GM12878 (cell line): ENCODE measurements around the gene NRP1. TPM values are rescaled to one million over a fixed set of nuclear protein-coding genes. Genes with fewer than 3 reads are reported as not detected.

Experiments
- ATAC-seq: fragments of 200-7000 bp; cut with Tn5 transposase; 3 replicates; pipeline ENCODE4 v1.9.1; 2020; ENCODE audit warnings: mild to moderate bottlenecking, moderate library complexity
- BruUV-seq: library from RNA; stranded (reverse); fragments of 400-500 nt; replicated peaks from 2 replicates; lab custom pipeline; 2021; lab: Mats Ljungman, UMichigan
- CTCF ChIA-PET: fragments of 300-600 bp; sonication (Branson Sonifier 250); formaldehyde crosslinking; extraction: SDS; loops from one replicate; lab custom pipeline; 2021; ENCODE audit warnings: inconsistent platforms; lab: Yijun Ruan, JAX
- POLR2A ChIA-PET: fragments of 350-600 bp; formaldehyde crosslinking; extraction: SDS; loops from one replicate; lab custom pipeline; 2021; ENCODE audit warnings: inconsistent platforms; lab: Charles Lee
- RAD21 ChIA-PET: fragments of 300-600 bp; sonication (Branson Sonifier 250); formaldehyde crosslinking; loops from one replicate; lab custom pipeline; 2023; ENCODE audit warnings: antibody characterized with exemption; ENCODE audit not compliant: unreplicated experiment; lab: Charles Lee
- SMC1A ChIA-PET: fragments of 300-600 bp; sonication (Branson Sonifier 250); formaldehyde crosslinking; loops from one replicate; lab custom pipeline; 2023; ENCODE audit not compliant: unreplicated experiment, uncharacterized antibody; lab: Charles Lee
- DNase-seq: peaks from one replicate; pipeline ENCODE4 v3.0.0-alpha.2; 2011; ENCODE audit warnings: low read depth, low spot score
- FAIRE-seq: peaks from 3 replicates; lab custom pipeline; 2011; peaks lifted over from hg19 to GRCh38; lab: Jason Lieb, UNC
- H2AFZ ChIP-seq: 2 replicates; pipeline ENCODE4 v1.6.0; 2011; ENCODE audit warnings: low read depth, low read length, control low read depth; ENCODE audit not compliant: control insufficient read depth
- H3K27ac ChIP-seq: 2 replicates; pipeline ENCODE4 v1.5.1; 2011; ENCODE audit warnings: control low read depth; ENCODE audit not compliant: control insufficient read depth, insufficient read depth
- H3K27me3 ChIP-seq, 2 experiments: replicated peaks in 1 of 2; 2 replicates each; pipeline versions ENCODE4 v1.6.0 to v1.6.1; 2011; ENCODE audit warnings: low read length in 1 of 2; ENCODE audit not compliant: control insufficient read depth in 2 of 2, insufficient read depth in 2 of 2
- H3K36me3 ChIP-seq, 2 experiments: 2 replicates each; pipeline ENCODE4 v1.5.1; 2011; ENCODE audit warnings: low read length in 1 of 2; ENCODE audit not compliant: control insufficient read depth in 2 of 2, insufficient read depth in 2 of 2
- H3K4me1 ChIP-seq: 2 replicates; pipeline ENCODE4 v1.6.1; 2011; ENCODE audit warnings: mild to moderate bottlenecking, low read length, moderate library complexity, mixed read lengths; ENCODE audit not compliant: control insufficient read depth, insufficient read depth
- H3K4me2 ChIP-seq: 2 replicates; pipeline ENCODE4 v1.6.0; 2011; ENCODE audit warnings: control low read depth; ENCODE audit not compliant: control insufficient read depth, insufficient read depth
- H3K4me3 ChIP-seq: fragments of 200-600 bp; sonication (generic); 2 replicates; pipeline ENCODE4 v1.5.1; 2016
- H3K79me2 ChIP-seq: 2 replicates; pipeline ENCODE4 v1.6.0; 2011; ENCODE audit warnings: low read length; ENCODE audit not compliant: control insufficient read depth, insufficient read depth
- H3K9ac ChIP-seq: 2 replicates; pipeline ENCODE4 v1.8.0; 2011; ENCODE audit warnings: low read length, control low read depth, mixed read lengths; ENCODE audit not compliant: control insufficient read depth, insufficient read depth
- H3K9me3 ChIP-seq: replicated peaks from 3 replicates; pipeline ENCODE4 v1.5.1; 2011; ENCODE audit warnings: mild to moderate bottlenecking, low read length; ENCODE audit not compliant: control insufficient read depth, insufficient read depth
- H4K20me1 ChIP-seq: 2 replicates; pipeline ENCODE4 v1.6.0; 2011; ENCODE audit not compliant: control insufficient read depth, insufficient read depth
- BCL3 ChIP-seq: IDR thresholded peaks from 2 replicates; pipeline ENCODE4 v1.6.1; 2011; ENCODE audit warnings: borderline replicate concordance, low read depth, mild to moderate bottlenecking, moderate library complexity, low read length; ENCODE audit not compliant: insufficient read depth, poor library complexity, severe bottlenecking
- BMI1 ChIP-seq: fragments of 450-650 bp; IDR thresholded peaks from 2 replicates; pipeline ENCODE4 v1.6.1; 2016; ENCODE audit warnings: mild to moderate bottlenecking, moderate library complexity, borderline replicate concordance
- CHD2 ChIP-seq: IDR thresholded peaks from 2 replicates; pipeline ENCODE4 v1.6.1; 2011; ENCODE audit warnings: low read depth, low read length, improper control_type of control experiment, borderline replicate concordance
- CTCF ChIP-seq, 3 experiments: IDR thresholded peaks in 2 of 3; conservative IDR thresholded peaks in 1 of 3; 2 replicates each; pipeline ENCODE4 v1.5.1; 2011; ENCODE audit warnings: low read depth in 3 of 3, low read length in 3 of 3, mild to moderate bottlenecking in 3 of 3, control low read depth in 2 of 3, moderate library complexity in 2 of 3, inconsistent platforms in 1 of 3, mixed read lengths in 1 of 3; ENCODE audit not compliant: control insufficient read depth in 2 of 3, insufficient read depth in 1 of 3; ENCODE audit errors: extremely low read depth in 1 of 3
- DPF2 ChIP-seq: fragments of 450-650 bp; IDR thresholded peaks from 2 replicates; pipeline ENCODE4 v1.6.1; 2017; ENCODE audit warnings: mild to moderate bottlenecking
- IKZF1 ChIP-seq: fragments of 450-650 bp; conservative IDR thresholded peaks from 2 replicates; pipeline ENCODE4 v1.6.1; 2017; ENCODE audit warnings: antibody characterized with exemption, mild to moderate bottlenecking
- SUPT20H ChIP-seq: IDR thresholded peaks from 2 replicates; pipeline ENCODE4 v1.6.1; 2011; ENCODE audit warnings: low read depth, mild to moderate bottlenecking, low read length, moderate library complexity, borderline replicate concordance; ENCODE audit not compliant: control insufficient read depth
- TBL1XR1 ChIP-seq: IDR thresholded peaks from 2 replicates; pipeline ENCODE4 v1.6.1; 2012; ENCODE audit warnings: low read depth, low read length, improper control_type of control experiment
- ZNF592 ChIP-seq: fragments of 450-650 bp; IDR thresholded peaks from 2 replicates; pipeline ENCODE4 v1.6.1; 2017; ENCODE audit warnings: mild to moderate bottlenecking, moderate library complexity
- WGBS: methylation state at CpG from one replicate; pipeline ENCODE4 v1.1.6; 2016; ENCODE audit warnings: low lambda C conversion rate; ENCODE audit not compliant: insufficient replicate concordance, insufficient coverage; ENCODE audit errors: missing lambda C conversion rate; 5-methylcytosine and 5-hydroxymethylcytosine counted together
- in situ Hi-C: fragments of 300-500 bp; cut with MboI; formaldehyde crosslinking; loops from 9 replicates; pipeline ENCODE4 v1.14.3; 2018; ENCODE audit warnings: mixed read lengths
- intact Hi-C: fragments of 100-400 bp; cut with micrococcal nuclease; formaldehyde crosslinking; loops from one replicate; pipeline ENCODE4 v1.14.2; 2022; ENCODE audit not compliant: unreplicated experiment
- polyA plus RNA-seq, 11 experiments: library from polyadenylated mRNA; depleted of rRNA in 4 of 11; unstranded in 6 of 11; stranded (reverse) in 5 of 11; fragments of >200 nt; fragmentation: Nextera tagmentation in 4 of 11; fragmentation: Illumina TruSeq in 1 of 11; extraction: Ambion mirVana in 4 of 11; extraction: Trizol in 1 of 11; gene quantifications; 1 replicate in 1 of 11; 2 replicates in 10 of 11; pipeline versions ENCODE4 v1.2.1 to v1.2.3, GENCODE V29; 2011 to 2016; ENCODE audit warnings: inconsistent platforms in 2 of 11, missing spikeins in 2 of 11, low read depth in 1 of 11
- total RNA-seq, 4 experiments: library from RNA; depleted of rRNA in 3 of 4; stranded (reverse); fragments of >200 nt in 3 of 4; fragmentation: Illumina TruSeq in 1 of 4; extraction: Trizol in 1 of 4; gene quantifications; 2 replicates each; pipeline versions ENCODE4 v1.2.1 to v1.2.3, GENCODE V29; 2013 to 2021

NRP1 gene
- total and polyA plus RNA-seq, 10 of the 15 experiments (the other 5 are each of a cell fraction or from before 2014, with no cell fraction given): 0.11 to 12.1 (median 0.52) TPM

GRCh38 chr10:33129996-33130386 is 204.5 kb downstream of the NRP1 start:
- Histone ChIP-seq H3K4me1 (no peaks in the 10 kb centered on the region), H3K4me3 (no peak overlapping the region), H3K36me3 (no peaks in the 10 kb centered on the region), H4K20me1 (no peaks in the 10 kb centered on the region), H2AFZ (no peak overlapping the region), H3K9ac (no peak overlapping the region), H3K4me2 (no peak overlapping the region), H3K79me2 (no peaks in the 10 kb centered on the region), H3K27ac (no peak overlapping the region), H3K27me3 (no peaks in the 10 kb centered on the region), H3K9me3 (no peaks in the 10 kb centered on the region)
- in situ Hi-C loops: no loop called here
- TF ChIP-seq TBL1XR1: no peak
- TF ChIP-seq BCL3: no peak
- no peak for TF ChIP-seq CTCF (IDR thresholded peaks at IDR 0.05 in 2 of 3, conservative IDR thresholded peaks at IDR 0.05 in 1 of 3; ENCODE audit: control insufficient read depth in 2 of 3, extremely low read depth in 1 of 3, insufficient read depth in 1 of 3, low read depth in 3 of 3, low read length in 3 of 3)
- TF ChIP-seq SUPT20H: no peak
- TF ChIP-seq BMI1: no peak
- TF ChIP-seq ZNF592: no peak
- TF ChIP-seq DPF2: no peak
- no peak for TF ChIP-seq IKZF1
- no peak for TF ChIP-seq CHD2
- ChIA-PET SMC1A (interaction anchor here (1.4 to 1.5 kb wide), 2 partner anchors 9 to 29 kb away, joined by 3 read pairs; no protein-coding TSS in a partner anchor), POLR2A (no interaction called here), CTCF (no interaction called here), RAD21 (no interaction called here)
- BruUV-seq: no TSS peak
- DNase-seq (no peak), ATAC-seq (no peak), FAIRE-seq (no peak)
- intact Hi-C loops: no loop called here
- 63% methylated on average over 5 of the region's 5 CpGs for whole genome bisulfite sequencing
